Liver (tissue), 9 donors: ENCODE results near the gene HSPA12B. TPM values are rescaled to one million over a fixed set of nuclear protein-coding genes. Genes with fewer than 3 reads are reported as not detected.
A peak's percentile ranks its signal among the peaks of the same experiment; 100 is the strongest.

ENCODE experiments used
- DNase-seq: peaks from one replicate; pipeline ENCODE4 v3.0.0-alpha.2; 2017; ENCODE audit warnings: low spot score
- H3K27ac ChIP-seq, 2 donors: one replicate each; pipeline ENCODE4 v1.7.0; 2013; ENCODE audit warnings: inconsistent platforms in 2 of 2, low read length in 2 of 2, control low read depth in 1 of 2, low read depth in 1 of 2, mild to moderate bottlenecking in 1 of 2
- H3K27me3 ChIP-seq, 4 donors: one replicate each; pipeline versions ENCODE4 v1.6.1 to v1.7.0; 2013; ENCODE audit warnings: low read length in 3 of 4, inconsistent platforms in 1 of 4, mild to moderate bottlenecking in 1 of 4, moderate library complexity in 1 of 4; ENCODE audit not compliant: control insufficient read depth in 4 of 4, insufficient read depth in 4 of 4
- H3K36me3 ChIP-seq, 4 donors: one replicate each; pipeline versions ENCODE4 v1.6.1 to v1.7.0; 2013; ENCODE audit warnings: low read length in 3 of 4, mild to moderate bottlenecking in 3 of 4, low read depth in 1 of 4, moderate library complexity in 1 of 4; ENCODE audit not compliant: control insufficient read depth in 4 of 4, insufficient read depth in 3 of 4
- H3K4me1 ChIP-seq, 4 donors: one replicate each; pipeline versions ENCODE4 v1.6.1 to v1.7.0; 2013; ENCODE audit warnings: low read length in 3 of 4, mild to moderate bottlenecking in 3 of 4, moderate library complexity in 1 of 4; ENCODE audit not compliant: control insufficient read depth in 4 of 4, insufficient read depth in 4 of 4
- H3K4me3 ChIP-seq, 3 donors: one replicate each; pipeline versions ENCODE4 v1.6.1 to v1.7.0; 2013; ENCODE audit warnings: low read length in 3 of 3, control low read depth in 1 of 3, low read depth in 1 of 3, mild to moderate bottlenecking in 1 of 3
- H3K9ac ChIP-seq, 2 donors: one replicate each; pipeline ENCODE4 v1.7.0; 2013; ENCODE audit warnings: low read length in 2 of 2, mild to moderate bottlenecking in 2 of 2, moderate library complexity in 2 of 2, control low read depth in 1 of 2, low read depth in 1 of 2
- H3K9me3 ChIP-seq, 4 donors: one replicate each; pipeline versions ENCODE4 v1.6.1 to v1.7.0; 2013; ENCODE audit warnings: low read length in 3 of 4; ENCODE audit not compliant: control insufficient read depth in 4 of 4
- EGR1 ChIP-seq, 2 donors: IDR thresholded peaks; 2 replicates each; pipeline ENCODE4 v1.6.1; 2016 to 2018; ENCODE audit warnings: antibody characterized with exemption in 2 of 2, low read depth in 2 of 2
- FOXA1 ChIP-seq: IDR thresholded peaks from 2 replicates; pipeline ENCODE4 v1.6.1; 2016; ENCODE audit warnings: antibody characterized with exemption
- FOXA2 ChIP-seq: IDR thresholded peaks from 2 replicates; pipeline ENCODE4 v1.6.1; 2016; ENCODE audit warnings: antibody characterized with exemption
- GABPA ChIP-seq, 2 donors: IDR thresholded peaks in 1 of 2; conservative IDR thresholded peaks in 1 of 2; 2 replicates each; pipeline ENCODE4 v1.6.1; 2016; ENCODE audit warnings: antibody characterized with exemption in 2 of 2, mild to moderate bottlenecking in 1 of 2, moderate library complexity in 1 of 2
- HNF4A ChIP-seq, 2 donors: conservative IDR thresholded peaks; 2 replicates each; pipeline ENCODE4 v1.6.1; 2016; ENCODE audit warnings: antibody characterized with exemption in 2 of 2, mild to moderate bottlenecking in 2 of 2
- NR2F2 ChIP-seq: IDR thresholded peaks from 2 replicates; pipeline ENCODE4 v1.6.1; 2016; ENCODE audit warnings: antibody characterized with exemption
- RAD21 ChIP-seq, 2 donors: IDR thresholded peaks; 2 replicates each; pipeline ENCODE4 v1.6.1; 2016; ENCODE audit warnings: antibody characterized with exemption in 2 of 2, mild to moderate bottlenecking in 2 of 2
- SP1 ChIP-seq: IDR thresholded peaks from 2 replicates; pipeline ENCODE4 v1.6.1; 2018; ENCODE audit warnings: antibody characterized with exemption, mild to moderate bottlenecking
- YY1 ChIP-seq: IDR thresholded peaks from 2 replicates; pipeline ENCODE4 v1.6.1; 2016; ENCODE audit warnings: antibody characterized with exemption, mild to moderate bottlenecking
- ZBTB33 ChIP-seq: IDR thresholded peaks from 2 replicates; pipeline ENCODE4 v1.6.1; 2016; ENCODE audit warnings: antibody characterized with exemption
- WGBS: extraction: QIAGEN DNeasy Blood & Tissue Kit; methylation state at CpG from one replicate; pipeline ENCODE4 v1.1.7; 2013; 5-methylcytosine and 5-hydroxymethylcytosine counted together
- polyA plus RNA-seq, 2 donors: library from polyadenylated mRNA; stranded (reverse) in 1 of 2; unstranded in 1 of 2; fragments of 200-250 nt in 1 of 2; fragments of >200 nt in 1 of 2; fragmentation: Nextera tagmentation in 1 of 2; extraction: Ambion mirVana in 1 of 2; gene quantifications; one replicate each; pipeline versions ENCODE4 v1.2.1 to v1.2.3, GENCODE V29; 2013 to 2015
- total RNA-seq, 2 donors: library from RNA; depleted of rRNA; stranded (reverse); fragments of >200 nt; gene quantifications; one replicate each; pipeline ENCODE4 v1.2.3, GENCODE V29; 2014
- TF ChIP-seq, protein P1 (sequence below): IDR thresholded peaks from 2 replicates; pipeline ENCODE4 v1.6.1; 2016; ENCODE audit warnings: antibody characterized with exemption, mild to moderate bottlenecking
- TF ChIP-seq, protein P2 (sequence below): fragments of 150-350 bp; IDR thresholded peaks from 2 replicates; pipeline ENCODE4 v1.5.1; 2017; ENCODE audit warnings: improper control_type of control experiment, low read depth, low read length; ENCODE audit not compliant: missing input control
- TF ChIP-seq, protein P3 (sequence below): IDR thresholded peaks from 2 replicates; pipeline ENCODE4 v1.6.1; 2016; ENCODE audit warnings: antibody characterized with exemption
- donor health status: healthy.
- donor health status: healthy.
- donor health status: healthy.
- donor health status: healthy.
- donor health status: healthy.

Gene HSPA12B
- total and polyA plus RNA-seq, 4 donors, result 0.72 to 1.8 (median 0.87) TPM

- Histone ChIP-seq H3K27me3 (peaks cover 0 to 3% (median 0%) of the 10 kb centered on the region in 4 donors), H3K27ac (no peak overlapping the region), H3K4me1 (no peaks in the 10 kb centered on the region), H3K9me3 (no peaks in the 10 kb centered on the region), H3K36me3 (no peaks in the 10 kb centered on the region), H3K9ac (no peak overlapping the region), H3K4me3 (no peak overlapping the region)
- WGBS, result 78% methylated on average over 4 of the region's 4 CpGs
- TF ChIP-seq, protein P1, sequence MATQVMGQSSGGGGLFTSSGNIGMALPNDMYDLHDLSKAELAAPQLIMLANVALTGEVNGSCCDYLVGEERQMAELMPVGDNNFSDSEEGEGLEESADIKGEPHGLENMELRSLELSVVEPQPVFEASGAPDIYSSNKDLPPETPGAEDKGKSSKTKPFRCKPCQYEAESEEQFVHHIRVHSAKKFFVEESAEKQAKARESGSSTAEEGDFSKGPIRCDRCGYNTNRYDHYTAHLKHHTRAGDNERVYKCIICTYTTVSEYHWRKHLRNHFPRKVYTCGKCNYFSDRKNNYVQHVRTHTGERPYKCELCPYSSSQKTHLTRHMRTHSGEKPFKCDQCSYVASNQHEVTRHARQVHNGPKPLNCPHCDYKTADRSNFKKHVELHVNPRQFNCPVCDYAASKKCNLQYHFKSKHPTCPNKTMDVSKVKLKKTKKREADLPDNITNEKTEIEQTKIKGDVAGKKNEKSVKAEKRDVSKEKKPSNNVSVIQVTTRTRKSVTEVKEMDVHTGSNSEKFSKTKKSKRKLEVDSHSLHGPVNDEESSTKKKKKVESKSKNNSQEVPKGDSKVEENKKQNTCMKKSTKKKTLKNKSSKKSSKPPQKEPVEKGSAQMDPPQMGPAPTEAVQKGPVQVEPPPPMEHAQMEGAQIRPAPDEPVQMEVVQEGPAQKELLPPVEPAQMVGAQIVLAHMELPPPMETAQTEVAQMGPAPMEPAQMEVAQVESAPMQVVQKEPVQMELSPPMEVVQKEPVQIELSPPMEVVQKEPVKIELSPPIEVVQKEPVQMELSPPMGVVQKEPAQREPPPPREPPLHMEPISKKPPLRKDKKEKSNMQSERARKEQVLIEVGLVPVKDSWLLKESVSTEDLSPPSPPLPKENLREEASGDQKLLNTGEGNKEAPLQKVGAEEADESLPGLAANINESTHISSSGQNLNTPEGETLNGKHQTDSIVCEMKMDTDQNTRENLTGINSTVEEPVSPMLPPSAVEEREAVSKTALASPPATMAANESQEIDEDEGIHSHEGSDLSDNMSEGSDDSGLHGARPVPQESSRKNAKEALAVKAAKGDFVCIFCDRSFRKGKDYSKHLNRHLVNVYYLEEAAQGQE, result no peak
- no peak for TF ChIP-seq FOXA1
- TF ChIP-seq GABPA (IDR thresholded peaks at IDR 0.05 in 1 of 2, conservative IDR thresholded peaks at IDR 0.05 in 1 of 2), result no peak
- peak; percentile 85 for TF ChIP-seq RAD21 (IDR thresholded peaks at IDR 0.05)
- TF ChIP-seq, protein P2, sequence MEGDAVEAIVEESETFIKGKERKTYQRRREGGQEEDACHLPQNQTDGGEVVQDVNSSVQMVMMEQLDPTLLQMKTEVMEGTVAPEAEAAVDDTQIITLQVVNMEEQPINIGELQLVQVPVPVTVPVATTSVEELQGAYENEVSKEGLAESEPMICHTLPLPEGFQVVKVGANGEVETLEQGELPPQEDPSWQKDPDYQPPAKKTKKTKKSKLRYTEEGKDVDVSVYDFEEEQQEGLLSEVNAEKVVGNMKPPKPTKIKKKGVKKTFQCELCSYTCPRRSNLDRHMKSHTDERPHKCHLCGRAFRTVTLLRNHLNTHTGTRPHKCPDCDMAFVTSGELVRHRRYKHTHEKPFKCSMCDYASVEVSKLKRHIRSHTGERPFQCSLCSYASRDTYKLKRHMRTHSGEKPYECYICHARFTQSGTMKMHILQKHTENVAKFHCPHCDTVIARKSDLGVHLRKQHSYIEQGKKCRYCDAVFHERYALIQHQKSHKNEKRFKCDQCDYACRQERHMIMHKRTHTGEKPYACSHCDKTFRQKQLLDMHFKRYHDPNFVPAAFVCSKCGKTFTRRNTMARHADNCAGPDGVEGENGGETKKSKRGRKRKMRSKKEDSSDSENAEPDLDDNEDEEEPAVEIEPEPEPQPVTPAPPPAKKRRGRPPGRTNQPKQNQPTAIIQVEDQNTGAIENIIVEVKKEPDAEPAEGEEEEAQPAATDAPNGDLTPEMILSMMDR, result peak; percentile 63
- no peak for DNase-seq
These were observed 16.2 kb upstream of the HSPA12B start for GRCh38 chr20:3716195-3716834.

GRCh38 chr20:3719046-3719445 is 13.4 kb upstream of the HSPA12B start:
- TF ChIP-seq NR2F2 (no peak), HNF4A (conservative IDR thresholded peaks at IDR 0.05) (no peak), RAD21 (IDR thresholded peaks at IDR 0.05) (no peak)
- Histone ChIP-seq H3K36me3 (no peaks in the 10 kb centered on the region), H3K4me3 (no peak overlapping the region), H3K9me3 (no peaks in the 10 kb centered on the region), H3K4me1 (no peaks in the 10 kb centered on the region), H3K27me3 (peaks cover 0 to 3% (median 0%) of the 10 kb centered on the region in 4 donors), H3K27ac (no peak overlapping the region), H3K9ac (no peak overlapping the region)
- 89% methylated on average over 4 of the region's 4 CpGs for WGBS
- no peak for DNase-seq

- Histone ChIP-seq H3K27me3 (peaks cover 0 to 3% (median 0%) of the 10 kb centered on the region in 4 donors), H3K36me3 (no peaks in the 10 kb centered on the region), H3K4me3 (no peak overlapping the region), H3K9ac (no peak overlapping the region), H3K27ac (no peak overlapping the region), H3K9me3 (no peaks in the 10 kb centered on the region), H3K4me1 (no peaks in the 10 kb centered on the region)
- WGBS, result 81% methylated on average over 2 of the region's 2 CpGs
- no peak for TF ChIP-seq GABPA (IDR thresholded peaks at IDR 0.05 in 1 of 2, conservative IDR thresholded peaks at IDR 0.05 in 1 of 2)
- TF ChIP-seq FOXA1, result no peak
- TF ChIP-seq, protein P1, result no peak
- TF ChIP-seq HNF4A (conservative IDR thresholded peaks at IDR 0.05), result no peak
- TF ChIP-seq, protein P3, sequence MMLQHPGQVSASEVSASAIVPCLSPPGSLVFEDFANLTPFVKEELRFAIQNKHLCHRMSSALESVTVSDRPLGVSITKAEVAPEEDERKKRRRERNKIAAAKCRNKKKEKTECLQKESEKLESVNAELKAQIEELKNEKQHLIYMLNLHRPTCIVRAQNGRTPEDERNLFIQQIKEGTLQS, result no peak
- TF ChIP-seq ZBTB33, result no peak
- TF ChIP-seq YY1, result no peak
- no peak for TF ChIP-seq EGR1 (IDR thresholded peaks at IDR 0.05; ENCODE audit: low read depth in 2 of 2)
- TF ChIP-seq SP1, result no peak
- no peak for TF ChIP-seq FOXA2
- no peak for DNase-seq
These were observed 12.4 kb upstream of the HSPA12B start for GRCh38 chr20:3720068-3720467.
